Astrocyte of the spinal cord (primary cell): ENCODE data around the gene CLN6.

Experiments used
- DNase-seq: peaks from one replicate; pipeline ENCODE4 v3.0.0; 2011; ENCODE audit warnings: low read depth, low spot score
- H3K4me3 ChIP-seq: 2 replicates; pipeline ENCODE4 v1.5.1; 2011; ENCODE audit warnings: low read depth, mild to moderate bottlenecking, low read length, moderate library complexity
- CTCF ChIP-seq: IDR thresholded peaks from 2 replicates; pipeline ENCODE4 v1.5.1; 2012; ENCODE audit warnings: low read depth, mild to moderate bottlenecking, low read length, inconsistent platforms
- in situ Hi-C: cut with HindIII; loops from 2 replicates; pipeline ENCODE4 v1.10.0; 2017; ENCODE audit warnings: low sequenced_read_pairs

CLN6 gene

DNA sequence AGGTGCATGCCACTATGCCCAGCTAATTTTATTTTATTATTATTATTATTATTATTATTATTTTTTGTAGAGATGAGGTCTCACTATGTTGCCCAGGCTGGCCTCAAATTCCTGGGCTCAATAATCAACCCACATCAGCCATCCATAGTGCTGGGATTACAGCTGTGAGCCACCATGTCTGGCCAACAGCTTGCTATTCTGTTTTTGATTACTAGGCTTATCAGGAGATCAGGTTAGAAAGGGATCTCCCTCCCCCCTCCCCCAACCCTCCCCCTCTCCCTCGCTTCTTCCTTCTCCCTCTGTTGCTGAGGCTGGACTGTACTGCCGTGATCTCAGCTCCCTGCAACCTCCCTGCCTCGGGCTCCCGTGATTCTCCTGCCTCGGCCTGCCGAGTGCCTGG, 8.6 kb downstream of the CLN6 start:
- DNase-seq: no peak
- no peak overlapping the region for H3K4me3 ChIP-seq
- no peak for TF ChIP-seq CTCF
- in situ Hi-C loops: no loop called here

DNA sequence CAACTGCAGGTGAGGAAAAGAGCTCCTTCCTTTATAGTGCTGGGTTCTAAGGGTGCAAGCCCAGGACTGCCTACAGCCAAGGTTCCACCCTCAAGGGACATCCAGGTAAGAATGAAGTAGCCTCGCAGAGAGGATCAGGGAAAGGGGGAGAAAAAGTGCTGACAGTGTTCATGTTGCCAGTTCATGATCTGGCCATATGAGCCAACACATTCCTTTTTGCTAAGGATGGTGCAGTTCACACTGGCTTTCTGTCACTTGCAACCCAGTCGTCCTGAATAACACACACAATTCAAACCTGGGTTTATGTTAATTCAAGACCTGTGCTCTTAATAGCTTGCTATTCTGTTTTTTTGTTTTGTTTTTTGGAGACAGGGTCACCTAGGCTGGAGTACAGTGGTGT, 9.0 kb downstream of the CLN6 start:
- DNase-seq: no peak
- no peak overlapping the region for H3K4me3 ChIP-seq
- in situ Hi-C loops: no loop called here
- TF ChIP-seq CTCF: no peak

DNA sequence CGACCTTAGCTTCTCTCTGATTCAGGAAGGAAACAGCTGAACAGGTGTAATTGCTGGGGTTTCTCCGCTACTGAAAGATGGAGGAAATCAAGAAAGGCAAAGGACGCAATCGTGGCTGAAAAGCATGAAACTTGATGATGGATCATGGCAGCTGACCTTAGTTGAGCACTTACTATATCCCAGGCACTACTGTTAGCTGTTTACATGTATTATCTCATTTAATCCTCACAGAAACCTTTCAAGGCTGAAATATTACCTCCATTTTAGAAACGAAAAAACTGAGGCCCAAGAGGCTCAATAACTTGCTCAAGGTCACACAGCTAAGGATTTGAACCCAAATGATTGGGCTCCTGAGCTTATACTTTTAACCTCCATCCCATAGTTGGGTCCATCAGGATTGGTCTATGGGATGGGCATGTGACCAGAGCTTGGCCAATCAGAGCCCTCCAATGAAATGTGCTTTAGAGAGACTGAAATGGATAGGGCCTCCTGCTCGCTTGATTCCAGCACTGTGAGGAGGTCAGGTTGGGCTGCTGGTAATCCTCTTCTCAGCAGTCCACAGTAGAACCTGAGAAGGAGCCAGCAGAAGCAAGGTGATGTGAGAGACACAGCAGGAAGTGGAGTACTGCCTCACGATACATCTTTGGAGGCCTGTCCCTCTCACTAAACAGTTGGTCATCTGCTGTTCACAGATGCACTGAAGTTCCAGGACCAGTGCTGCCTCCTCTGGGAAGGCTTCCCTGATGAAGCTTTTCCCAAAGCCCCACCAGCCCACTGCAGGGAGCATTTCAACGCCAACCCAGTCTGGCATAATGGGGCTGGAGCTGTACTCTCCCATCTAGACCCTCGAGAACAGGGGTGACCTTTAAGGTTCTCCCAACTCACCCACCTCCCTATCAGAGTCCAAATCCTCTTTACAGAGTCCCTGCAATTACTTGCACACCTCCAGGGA, 10.4 kb downstream of the CLN6 start:
- DNase-seq: no peak
- in situ Hi-C loops: no loop called here
- no peak overlapping the region for H3K4me3 ChIP-seq
- TF ChIP-seq CTCF: no peak

DNA sequence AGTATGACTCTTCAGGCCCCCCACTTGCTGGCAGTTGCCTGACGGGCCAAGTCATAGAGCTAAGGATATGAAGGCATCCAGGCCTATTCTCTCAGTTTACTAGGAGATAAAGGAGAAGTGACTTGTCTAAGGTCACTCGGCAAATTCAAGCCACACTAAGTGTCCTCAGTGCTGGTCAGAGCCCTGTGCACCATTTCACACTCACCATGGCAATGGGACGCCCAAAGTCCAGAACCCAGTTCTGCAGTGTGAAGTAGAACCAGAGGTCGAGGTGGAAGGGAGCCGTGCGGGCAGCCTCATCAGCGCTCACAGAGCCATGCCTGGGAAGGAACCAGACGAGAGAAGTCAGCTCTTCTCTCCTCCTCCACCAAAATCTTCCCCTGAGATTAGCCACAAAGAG, 11.2 kb downstream of the CLN6 start:
- in situ Hi-C loops: no loop called here

GRCh38 chr15:68217341-68217740, 12.2 kb downstream of the CLN6 start:
- no peak for TF ChIP-seq CTCF
- H3K4me3 ChIP-seq: no peak overlapping the region
- in situ Hi-C loops: no loop called here

More for the DNA sequence above, 11.2 kb downstream of the CLN6 start:
- no peak for DNase-seq
- no peak overlapping the region for H3K4me3 ChIP-seq
- no peak for TF ChIP-seq CTCF

DNA sequence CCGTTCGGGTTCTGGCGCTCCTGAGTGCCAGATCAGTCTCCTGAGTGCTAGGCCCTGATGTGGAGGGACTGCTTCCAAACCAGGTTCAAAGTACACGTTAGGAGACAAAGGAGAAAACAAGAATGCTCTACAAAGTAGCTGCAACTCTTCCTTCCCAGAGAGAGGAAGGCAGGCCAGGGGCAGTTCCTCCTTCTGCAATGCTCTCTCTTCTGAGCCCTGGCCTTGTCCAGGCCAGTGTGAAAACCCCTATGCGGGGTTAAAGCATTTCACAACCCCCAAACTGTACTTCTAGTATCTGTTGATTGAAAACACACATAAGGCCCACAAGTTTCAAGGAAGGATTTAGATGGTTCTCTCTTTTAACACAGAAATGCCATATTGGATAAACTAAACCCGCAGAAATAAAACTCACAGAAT, 14.7 kb downstream of the CLN6 start:
- in situ Hi-C loops: no loop called here

More at GRCh38 chr15:68217341-68217740, 12.2 kb downstream of the CLN6 start:
- DNase-seq: no peak

More for the DNA sequence above, 14.7 kb downstream of the CLN6 start:
- no peak for TF ChIP-seq CTCF
- no peak for DNase-seq
- H3K4me3 ChIP-seq: no peak overlapping the region
